D721Med (cell line): ENCODE data around the gene PSMD7.

Source experiments
- DNase-seq: peaks from one replicate; pipeline ENCODE4 v3.0.0; 2011; ENCODE audit warnings: low spot score; ENCODE audit not compliant: insufficient read length
- FAIRE-seq: peaks from 2 replicates; lab custom pipeline; 2011; peaks lifted over from hg19 to GRCh38; lab: Jason Lieb, UNC
- CTCF ChIP-seq: IDR thresholded peaks from 2 replicates; pipeline ENCODE4 v1.5.1; 2012; ENCODE audit warnings: mild to moderate bottlenecking, control low read depth; ENCODE audit not compliant: insufficient read depth; ENCODE audit errors: missing control alignments

Gene PSMD7

GRCh38 chr16:74291577-74292208, 4.9 kb upstream of the PSMD7 start:
- DNase-seq (no peak), FAIRE-seq (no peak)
- no peak for TF ChIP-seq CTCF

- no peak for TF ChIP-seq CTCF
- no peak for FAIRE-seq
- no peak for DNase-seq
Observed at GRCh38 chr16:74296104-74296431, 546 bp upstream of the PSMD7 start.

GRCh38 chr16:74297145-74297665, 591 bp downstream of the PSMD7 start:
- TF ChIP-seq CTCF = no peak
- no peak for DNase-seq

GRCh38 chr16:74298104-74298503, 1.5 kb downstream of the PSMD7 start:
- TF ChIP-seq CTCF = no peak
- DNase-seq = no peak
- no peak for FAIRE-seq

More at GRCh38 chr16:74297145-74297665, 591 bp downstream of the PSMD7 start:
- FAIRE-seq = no peak

- FAIRE-seq (no peak), DNase-seq (no peak)
Observed at GRCh38 chr16:74302341-74302740, 5.7 kb downstream of the PSMD7 start.

GRCh38 chr16:74304164-74304834, 7.7 kb downstream of the PSMD7 start:
- FAIRE-seq = no peak
- TF ChIP-seq CTCF = peak; percentile 17
- DNase-seq = no peak

More at GRCh38 chr16:74302341-74302740, 5.7 kb downstream of the PSMD7 start:
- no peak for TF ChIP-seq CTCF

GRCh38 chr16:74304835-74305176, 8.2 kb downstream of the PSMD7 start:
- FAIRE-seq (no peak), DNase-seq (no peak)
- no peak for TF ChIP-seq CTCF
